Natural killer cell (primary cell): ENCODE results near the gene SDC1. TPM values are rescaled to one million over a fixed set of nuclear protein-coding genes. Genes with fewer than 3 reads are reported as not detected.

ENCODE experiments used
- ATAC-seq, 3 donors: fragments of 150-1000 bp in 2 of 3; fragments of 200-7000 bp in 1 of 3; cut with Tn5 transposase; 1 replicate in 1 of 3; 2 replicates in 2 of 3; pipeline ENCODE4 v1.10.0; 2021; ENCODE audit warnings: mild to moderate bottlenecking in 2 of 3, moderate library complexity in 2 of 3
- DNase-seq, 2 donors: peaks; one replicate each; pipeline versions ENCODE4 v3.0.0 to v3.0.0-alpha.2; 2013 to 2021; ENCODE audit warnings: mixed read lengths in 1 of 2
- H3K27ac ChIP-seq: one replicate; pipeline ENCODE4 v1.5.1; 2013; ENCODE audit warnings: mild to moderate bottlenecking, low read length
- H3K27me3 ChIP-seq: one replicate; pipeline ENCODE4 v1.6.1; 2013; ENCODE audit warnings: low read length; ENCODE audit not compliant: control insufficient read depth, insufficient read depth
- H3K36me3 ChIP-seq: one replicate; pipeline ENCODE4 v1.6.1; 2013; ENCODE audit warnings: low read length; ENCODE audit not compliant: control insufficient read depth, insufficient read depth
- H3K4me1 ChIP-seq: one replicate; pipeline ENCODE4 v1.6.1; 2013; ENCODE audit warnings: low read length; ENCODE audit not compliant: control insufficient read depth, insufficient read depth
- H3K4me3 ChIP-seq: one replicate; pipeline ENCODE4 v1.5.1; 2013; ENCODE audit warnings: low read length
- H3K9me3 ChIP-seq: one replicate; pipeline ENCODE4 v1.6.1; 2013; ENCODE audit warnings: low read length; ENCODE audit not compliant: control insufficient read depth, insufficient read depth
- H3K27ac Mint-ChIP-seq, 2 donors: one replicate each; pipeline ENCODE4 v1.8.0; 2022; ENCODE audit warnings: mild to moderate bottlenecking in 2 of 2, mixed read lengths in 2 of 2, moderate library complexity in 1 of 2
- H3K27me3 Mint-ChIP-seq, 2 donors: one replicate each; pipeline ENCODE4 v1.8.0; 2022; ENCODE audit warnings: low read depth in 2 of 2, mixed read lengths in 2 of 2
- H3K36me3 Mint-ChIP-seq: one replicate; pipeline ENCODE4 v1.8.0; 2022; ENCODE audit warnings: mixed read lengths
- H3K4me1 Mint-ChIP-seq, 2 donors: one replicate each; pipeline ENCODE4 v1.8.0; 2022; ENCODE audit warnings: mixed read lengths in 2 of 2
- H3K4me3 Mint-ChIP-seq: one replicate; pipeline ENCODE4 v1.8.0; 2022; ENCODE audit warnings: mild to moderate bottlenecking, moderate library complexity, mixed read lengths
- H3K9me3 Mint-ChIP-seq, 2 donors: one replicate each; pipeline ENCODE4 v1.8.0; 2022; ENCODE audit warnings: mixed read lengths in 2 of 2
- CTCF ChIP-seq: fragments of 200-600 bp; IDR thresholded peaks from one replicate; pipeline ENCODE4 v1.8.0; 2022; ENCODE audit warnings: antibody characterized with exemption
- WGBS: methylation state at CpG from one replicate; pipeline ENCODE4 v1.1.7; 2013; ENCODE audit warnings: missing lambda C conversion rate; ENCODE audit not compliant: insufficient coverage; 5-methylcytosine and 5-hydroxymethylcytosine counted together
- intact Hi-C: fragments of 100-400 bp; cut with micrococcal nuclease; formaldehyde crosslinking; loops from one replicate; pipeline ENCODE4 v1.14.2; 2022
- total RNA-seq, 4 donors: library from RNA; stranded (reverse); fragments of 120-200 nt in 1 of 4; gene quantifications; one replicate each; pipeline versions ENCODE4 v1.2.3 to v1.2.4, GENCODE V29; 2013 to 2022

Gene SDC1
- total RNA-seq, 3 donors from 2014 or later (not counting 1 experiment from before 2014, with no cell fraction given) = 0.63 TPM; not detected in 2

- intact Hi-C loops = no loop called here
- no peaks in the 10 kb centered on the region for H3K27me3 Mint-ChIP-seq
- H3K27ac Mint-ChIP-seq = no peak overlapping the region
- no peaks in the 10 kb centered on the region for H3K4me1 ChIP-seq
- no peaks in the 10 kb centered on the region for H3K36me3 ChIP-seq
- no peaks in the 10 kb centered on the region for H3K9me3 Mint-ChIP-seq
- TF ChIP-seq CTCF = no peak
- no peak overlapping the region for H3K4me3 ChIP-seq
- H3K4me1 Mint-ChIP-seq = no peaks in the 10 kb centered on the region
- H3K27ac ChIP-seq = no peak overlapping the region
- whole genome bisulfite sequencing = 89% methylated on average over 16 of the region's 16 CpGs
- no peaks in the 10 kb centered on the region for H3K36me3 Mint-ChIP-seq
- no peak for DNase-seq
- ATAC-seq = no peak
- no peak overlapping the region for H3K4me3 Mint-ChIP-seq
- H3K9me3 ChIP-seq = no peaks in the 10 kb centered on the region
- no peaks in the 10 kb centered on the region for H3K27me3 ChIP-seq
Measured at GRCh38 chr2:20182241-20182931, 42.5 kb downstream of the SDC1 start.

- no peak for ATAC-seq
- no peak overlapping the region for H3K27ac ChIP-seq
- Mint-ChIP-seq H3K36me3 (no peaks in the 10 kb centered on the region), H3K27ac (no peak overlapping the region), H3K4me3 (no peak overlapping the region), H3K4me1 (no peaks in the 10 kb centered on the region), H3K27me3 (no peaks in the 10 kb centered on the region), H3K9me3 (no peaks in the 10 kb centered on the region)
- no peak for DNase-seq
- TF ChIP-seq CTCF = no peak
- H3K36me3 ChIP-seq = no peaks in the 10 kb centered on the region
- no peak overlapping the region for H3K4me3 ChIP-seq
- H3K27me3 ChIP-seq = no peaks in the 10 kb centered on the region
- WGBS = 82% methylated on average over 7 of the region's 7 CpGs
- intact Hi-C loops = no loop called here
- H3K9me3 ChIP-seq = no peaks in the 10 kb centered on the region
- no peaks in the 10 kb centered on the region for H3K4me1 ChIP-seq
Measured at GRCh38 chr2:20181761-20182160, 43.2 kb downstream of the SDC1 start.

GRCh38 chr2:20180676-20181648 is 44.0 kb downstream of the SDC1 start:
- H3K36me3 Mint-ChIP-seq = no peaks in the 10 kb centered on the region
- no peak for ATAC-seq
- no peaks in the 10 kb centered on the region for H3K9me3 ChIP-seq

More at GRCh38 chr2:20180676-20181648, 44.0 kb downstream of the SDC1 start:
- no peaks in the 10 kb centered on the region for H3K4me1 ChIP-seq
- no peak overlapping the region for H3K27ac Mint-ChIP-seq
- 94% methylated on average over 17 of the region's 17 CpGs for WGBS
- H3K9me3 Mint-ChIP-seq = no peaks in the 10 kb centered on the region
- no peak overlapping the region for H3K4me3 ChIP-seq
- H3K27me3 Mint-ChIP-seq = peaks cover 0 to 1% of the 10 kb centered on the region in 2 donors
- no peak for TF ChIP-seq CTCF
- no peak for DNase-seq
- no peak overlapping the region for H3K4me3 Mint-ChIP-seq
- H3K27me3 ChIP-seq = no peaks in the 10 kb centered on the region
- no peaks in the 10 kb centered on the region for H3K36me3 ChIP-seq
- H3K4me1 Mint-ChIP-seq = no peaks in the 10 kb centered on the region
- intact Hi-C loops = no loop called here
- H3K27ac ChIP-seq = no peak overlapping the region
